Heart left ventricle (tissue), 13 donors: ENCODE results near the gene RPP40.

Experiments
- CTCF ChIP-seq, 12 donors: fragments of 200-600 bp; sonication (generic) in 4 of 12; IDR thresholded peaks; one replicate each; pipeline versions ENCODE4 v1.5.0 to v1.8.0; 2018 to 2022; ENCODE audit warnings: antibody characterized with exemption in 12 of 12, mild to moderate bottlenecking in 5 of 12
- POLR2A ChIP-seq, 2 donors: fragments of 450-650 bp; IDR thresholded peaks; one replicate each; pipeline ENCODE4 v1.6.1; 2017; ENCODE audit warnings: antibody characterized with exemption in 2 of 2, mild to moderate bottlenecking in 2 of 2, moderate library complexity in 2 of 2
- donor health status: ischemic (EF 13 %, LVEDD 7.1; RV severe dilation, severe dysfunction).
- donor health status: DM: no; HTN: yes; CAD: no.
- donor health status: DM: no; HTN: no; CAD: no.
- donor health status: ischemic (EF 25% LVEDD 6.9; RV normal size, moderate dysfunction).
- donor health status: ischemic (EF 25% LVEDD 5.7; RV mildly dilated, moderate dysfunction).
- donor health status: ischemic (EF 35%, LVEDD 5.7; RV mildly dilated, moderate dysfunction).
- donor health status: nonischemic (EF 11% LVEDD 7.7; RV severe dilation, severe dysfunction).
- donor health status: DM: yes; HTN: yes; CAD: no.
- donor health status: PGD.
- donor health status: ischemic (EF 29% LVEDD 5.4; RV normal size, mild dysfunction).
- donor health status: nonischemic (EF 23%, LVEDD 6.1; RV moderate dilation, normal function).

- no peak for TF ChIP-seq CTCF (IDR thresholded peaks at IDR 0.05)
- TF ChIP-seq POLR2A (IDR thresholded peaks at IDR 0.05) = no peak
Observed at GRCh38 chr6:4972438-4972837, 31.4 kb downstream of the RPP40 start.
